ENCODE measurements around the gene SPEN.

GRCh38 chr1:15969321-15969880, 121.9 kb downstream of the SPEN start:
- no peak for TF ChIP-seq TAF1 (IDR thresholded peaks at IDR 0.05; ENCODE audit: low read depth)
- TF ChIP-seq YY1 (IDR thresholded peaks at IDR 0.05; ENCODE audit: low read depth): no peak
- no peak for TF ChIP-seq RAD21 (IDR thresholded peaks at IDR 0.05; ENCODE audit: low read depth)
- no peak for TF ChIP-seq REST (IDR thresholded peaks at IDR 0.05; ENCODE audit: low read depth)
- TF ChIP-seq TEAD4 (IDR thresholded peaks at IDR 0.05): no peak
- no peak for TF ChIP-seq USF1 (IDR thresholded peaks at IDR 0.05)
- TF ChIP-seq CEBPB (IDR thresholded peaks at IDR 0.05): no peak
- no peak for TF ChIP-seq CREB1 (IDR thresholded peaks at IDR 0.05; ENCODE audit: low read depth)
- TF ChIP-seq EP300 (IDR thresholded peaks at IDR 0.05; ENCODE audit: borderline replicate concordance): no peak
- no peak for TF ChIP-seq MAX (IDR thresholded peaks at IDR 0.05)
- TF ChIP-seq NFIC (IDR thresholded peaks at IDR 0.05): no peak
- no peak for TF ChIP-seq ZBTB7A (IDR thresholded peaks at IDR 0.05; ENCODE audit: low read depth)
- no peak for TF ChIP-seq FOXM1 (IDR thresholded peaks at IDR 0.05; ENCODE audit: borderline replicate concordance, low read depth)
- no peak for TF ChIP-seq TCF12 (IDR thresholded peaks at IDR 0.05; ENCODE audit: low read depth)

All from Ishikawa (cell line).